T-helper 17 cell (primary cell): ENCODE measurements around the gene ITGB2. TPM values are rescaled to one million over a fixed set of nuclear protein-coding genes. Genes with fewer than 3 reads are reported as not detected.

Experiments
- ATAC-seq: fragments of 150-1000 bp; cut with Tn5 transposase; 2 replicates; pipeline ENCODE4 v1.10.0; 2021; ENCODE audit warnings: mild to moderate bottlenecking, moderate library complexity
- DNase-seq, 3 donors: peaks; one replicate each; pipeline versions ENCODE4 v3.0.0 to v3.0.0-alpha.2; 2020 to 2021
- H3K9me3 ChIP-seq: one replicate; pipeline ENCODE4 v1.7.0; 2013; ENCODE audit warnings: low read length, mild to moderate bottlenecking; ENCODE audit not compliant: control insufficient read depth, poor library complexity, severe bottlenecking
- H3K27ac Mint-ChIP-seq: one replicate; pipeline ENCODE4 v1.8.0; 2022; ENCODE audit warnings: mild to moderate bottlenecking, moderate library complexity, mixed read lengths
- H3K27me3 Mint-ChIP-seq: one replicate; pipeline ENCODE4 v1.8.0; 2022; ENCODE audit warnings: mixed read lengths
- H3K36me3 Mint-ChIP-seq: one replicate; pipeline ENCODE4 v1.8.0; 2022; ENCODE audit warnings: low read depth, mixed read lengths
- H3K4me1 Mint-ChIP-seq: one replicate; pipeline ENCODE4 v1.8.0; 2022; ENCODE audit warnings: mild to moderate bottlenecking, mixed read lengths
- H3K4me3 Mint-ChIP-seq: one replicate; pipeline ENCODE4 v1.8.0; 2022; ENCODE audit warnings: mild to moderate bottlenecking, moderate library complexity, mixed read lengths
- total RNA-seq, 4 donors: library from RNA in 2 of 4; stranded (reverse) in 2 of 4; gene quantifications; one replicate each; pipeline ENCODE4 v1.2.3 and lab custom pipeline; 2022 to 2026

The ITGB2 gene
- total RNA-seq, 2 donors from 2014 or later = 248 to 359 TPM

DNA sequence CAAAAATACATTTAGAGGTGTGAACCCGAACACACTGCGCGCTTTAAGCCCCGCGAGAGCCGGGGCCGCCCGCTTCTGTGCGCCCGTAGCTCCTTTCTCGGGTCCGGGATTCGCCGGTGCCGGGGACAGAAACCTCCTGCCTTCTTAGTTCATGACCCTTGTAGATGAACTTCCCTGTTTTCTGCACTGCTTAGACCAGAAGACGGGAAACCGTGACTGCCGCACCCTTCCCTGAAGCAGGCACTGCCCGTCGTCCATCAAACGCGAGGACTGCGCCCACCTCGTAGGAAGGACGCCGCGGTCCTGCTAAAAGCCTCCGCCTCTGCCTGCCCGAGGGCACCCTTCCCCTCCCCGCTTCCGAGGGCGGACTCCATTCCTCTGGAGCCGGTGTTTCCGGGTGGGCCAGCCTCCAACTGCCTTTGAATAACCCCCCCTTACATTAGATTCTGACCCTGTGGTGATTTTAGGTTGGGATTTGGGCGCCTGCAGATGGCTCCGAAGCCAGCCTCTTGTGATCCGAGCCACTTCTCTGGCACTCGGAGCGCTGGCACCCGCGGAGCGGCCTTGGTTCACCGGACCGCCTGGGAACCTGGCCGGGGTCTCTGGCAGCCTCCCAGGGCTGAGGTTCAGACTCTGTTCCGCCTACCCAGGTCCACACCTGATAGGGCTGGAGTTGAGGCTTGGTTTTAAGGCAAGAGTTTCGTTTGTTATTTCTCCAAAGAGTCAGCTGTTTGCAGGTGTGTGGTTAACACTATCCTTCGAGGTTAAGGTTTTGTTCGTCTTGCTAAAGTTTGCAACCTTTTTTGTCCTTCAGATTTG, 46.0 kb downstream of the ITGB2 start:
- Mint-ChIP-seq H3K27me3 (no peaks in the 10 kb centered on the region), H3K36me3 (no peaks in the 10 kb centered on the region), H3K27ac (peak overlapping the region; percentile 98), H3K4me3 (peak overlapping the region; percentile 91), H3K4me1 (peaks cover 42% of the 10 kb centered on the region)
- no peaks in the 10 kb centered on the region for H3K9me3 ChIP-seq
- DNase-seq (peak in 1 of 3 donors; percentile 21), ATAC-seq (no peak)

DNA sequence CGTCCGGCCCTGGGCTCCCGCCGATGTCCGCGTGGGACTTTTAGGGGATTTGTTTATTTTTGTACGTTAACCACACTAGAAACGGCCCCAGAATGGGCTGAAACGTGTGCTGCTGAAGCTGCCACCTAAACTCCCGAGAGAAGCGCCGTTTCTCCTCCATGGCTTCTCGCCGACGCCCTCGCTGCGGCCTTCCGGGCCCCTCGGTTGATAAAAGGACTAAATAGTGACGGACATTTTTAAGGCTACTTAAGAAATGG, 46.5 kb downstream of the ITGB2 start:
- Mint-ChIP-seq H3K27me3 (no peaks in the 10 kb centered on the region), H3K4me3 (peak overlapping the region; percentile 91), H3K4me1 (peaks cover 44% of the 10 kb centered on the region), H3K27ac (peak overlapping the region; percentile 98), H3K36me3 (no peaks in the 10 kb centered on the region)
- no peaks in the 10 kb centered on the region for H3K9me3 ChIP-seq
- ATAC-seq = no peak
- no peak for DNase-seq

DNA sequence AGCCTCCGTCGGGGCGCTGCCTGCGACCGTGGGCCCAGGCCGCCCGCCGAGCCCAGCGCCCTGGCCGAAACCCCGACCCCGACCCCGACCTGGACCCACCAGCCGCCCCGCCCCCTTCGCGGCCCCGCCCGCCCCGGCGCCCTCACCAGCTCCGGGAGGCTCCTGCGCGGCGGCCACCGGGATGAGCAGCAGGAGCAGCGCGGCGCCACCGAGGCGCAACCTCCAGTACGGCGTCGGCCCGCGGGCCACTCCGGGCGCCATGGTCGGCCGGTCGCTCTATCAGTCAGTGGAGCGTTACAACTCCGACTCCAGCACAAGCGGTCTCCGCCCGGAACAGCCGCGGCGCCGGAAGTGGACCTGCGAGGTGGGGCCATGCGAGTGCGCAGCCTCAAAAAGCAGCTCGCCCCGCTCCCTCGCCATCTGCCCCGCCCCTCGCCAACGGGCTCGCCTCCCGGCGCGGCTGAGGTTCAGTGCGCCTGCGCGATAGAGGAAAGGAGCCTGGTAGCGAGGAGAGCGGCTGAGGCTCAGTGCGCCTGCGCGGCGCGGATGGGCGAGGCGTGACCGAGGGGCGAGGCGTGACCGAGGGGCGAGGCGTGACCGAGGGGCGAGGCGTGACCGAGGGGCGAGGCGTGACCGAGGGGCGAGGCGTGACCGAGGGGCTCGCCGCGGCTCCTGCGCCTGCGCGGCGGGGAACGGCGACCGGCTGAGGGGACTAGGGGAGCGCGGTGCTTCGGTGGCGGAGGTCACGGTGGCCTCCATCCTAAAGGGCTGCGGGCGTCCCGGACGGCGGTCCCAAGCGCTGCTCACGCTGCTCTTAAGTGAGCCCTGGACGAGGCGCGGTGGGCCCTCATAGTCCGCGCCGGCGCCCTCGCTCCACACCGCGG, 47.1 kb downstream of the ITGB2 start, which contains the start of gene PTTG1IP:
TSS of gene PTTG1IP (minus strand) at position 335 of the 884 bp plus-strand sequence. CDS start at position 261, 74 bp downstream.
- Mint-ChIP-seq H3K4me3 (peak within 1 kb of the TSS; percentile 97), H3K4me1 (peaks cover 50% of the 10 kb centered on the region), H3K36me3 (no peaks in the 10 kb centered on the region), H3K27ac (peak within 1 kb of the TSS; percentile 98), H3K27me3 (no peaks in the 10 kb centered on the region)
- H3K9me3 ChIP-seq = no peaks in the 10 kb centered on the region
- DNase-seq (peak; percentile 99 to 100 (median 99)), ATAC-seq (peak; percentile 79)

DNA sequence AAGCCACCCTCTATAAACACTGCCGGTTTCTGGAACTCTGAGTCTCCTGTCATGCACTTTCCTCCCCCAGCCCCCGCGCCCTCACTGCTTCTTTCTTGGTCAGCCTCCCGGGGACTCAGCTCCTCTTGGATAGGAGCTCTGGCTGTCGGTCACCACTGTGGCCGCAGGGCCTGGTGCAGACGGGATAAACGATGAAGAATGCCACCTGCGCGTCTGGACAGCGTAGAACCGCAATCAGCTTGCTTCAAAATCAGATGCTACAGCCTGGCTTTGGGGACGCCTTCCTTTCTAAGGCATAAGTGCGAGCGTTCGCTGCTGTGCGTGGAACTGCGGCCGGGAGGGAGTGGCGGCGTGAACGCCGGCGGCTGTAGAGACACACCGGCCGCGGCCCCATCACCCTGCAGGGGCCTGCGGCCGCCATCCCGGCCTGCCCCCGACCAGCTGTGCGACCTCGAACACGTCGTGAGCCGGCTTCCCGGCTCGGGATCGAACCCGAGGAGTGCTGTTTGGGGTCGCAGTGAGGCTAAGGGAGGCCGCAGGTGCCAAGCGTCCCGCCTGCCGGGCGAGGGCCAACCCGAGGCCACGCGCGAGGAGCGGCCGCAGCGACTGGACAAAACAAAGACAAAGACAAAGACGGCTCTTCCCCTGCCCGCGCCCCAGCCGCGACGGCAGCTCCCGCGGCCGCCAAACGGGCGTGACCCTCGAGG, 47.9 kb downstream of the ITGB2 start:
- Mint-ChIP-seq H3K4me3 (peak overlapping the region; percentile 97), H3K27ac (peak overlapping the region; percentile 98), H3K4me1 (peaks cover 56% of the 10 kb centered on the region), H3K36me3 (no peaks in the 10 kb centered on the region), H3K27me3 (no peaks in the 10 kb centered on the region)
- no peaks in the 10 kb centered on the region for H3K9me3 ChIP-seq
- ATAC-seq (no peak), DNase-seq (peak in 1 of 3 donors; percentile 25)

DNA sequence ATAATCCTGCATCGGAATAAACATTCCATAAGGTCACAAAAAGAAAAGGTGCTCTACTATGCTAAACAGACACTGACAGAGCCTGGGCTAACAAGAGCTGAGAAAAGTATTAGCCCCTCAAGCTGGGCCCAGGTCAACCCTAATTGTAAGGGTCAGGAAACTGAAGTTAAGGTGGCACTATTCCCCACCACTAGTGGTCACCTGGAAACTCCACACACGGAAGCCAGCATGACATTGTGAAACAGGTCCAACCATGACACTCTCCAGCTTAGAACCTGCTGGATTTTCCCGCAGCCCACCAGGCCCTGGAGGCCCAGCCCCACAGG, 48.4 kb downstream of the ITGB2 start:
- DNase-seq (no peak), ATAC-seq (no peak)
- Mint-ChIP-seq H3K27ac (peak overlapping the region; percentile 98), H3K36me3 (no peaks in the 10 kb centered on the region), H3K4me3 (peak overlapping the region; percentile 97), H3K27me3 (no peaks in the 10 kb centered on the region), H3K4me1 (peaks cover 61% of the 10 kb centered on the region)
- no peaks in the 10 kb centered on the region for H3K9me3 ChIP-seq

DNA sequence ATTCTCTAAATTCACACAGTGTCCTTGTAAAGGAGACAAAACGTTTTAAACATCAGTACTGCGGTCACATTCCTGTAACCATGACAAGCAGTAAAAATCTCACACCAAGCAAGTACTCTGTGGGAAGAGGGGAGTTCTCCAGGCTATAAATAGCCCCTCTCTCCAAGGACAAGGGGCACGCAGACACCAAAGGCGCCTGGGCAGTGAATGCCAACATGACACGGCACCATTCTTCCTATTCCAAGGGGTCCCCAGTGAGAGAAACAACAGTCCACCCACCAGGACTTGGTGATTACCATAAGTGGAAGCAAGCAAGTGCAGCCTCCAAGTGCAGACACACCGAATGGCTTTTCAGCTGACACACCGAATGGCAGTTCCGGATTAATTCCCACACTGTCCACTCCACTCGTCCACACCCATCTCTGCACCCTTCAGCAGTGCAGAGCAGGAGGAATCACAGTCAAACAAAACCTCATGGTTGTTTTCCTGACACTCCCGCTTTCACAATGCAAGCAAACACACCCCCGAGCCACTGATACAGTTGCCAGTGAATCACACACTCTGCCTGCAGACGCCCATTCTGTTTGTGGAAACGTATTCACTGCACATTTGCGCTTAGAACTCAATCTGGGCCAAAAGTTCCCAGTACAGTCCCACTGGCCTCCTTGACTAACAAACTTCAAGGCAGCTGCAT, 49.0 kb downstream of the ITGB2 start:
- Mint-ChIP-seq H3K36me3 (no peaks in the 10 kb centered on the region), H3K4me1 (peaks cover 67% of the 10 kb centered on the region), H3K27ac (peak overlapping the region; percentile 98), H3K4me3 (peak overlapping the region; percentile 97), H3K27me3 (no peaks in the 10 kb centered on the region)
- ATAC-seq = no peak
- no peak for DNase-seq
- no peaks in the 10 kb centered on the region for H3K9me3 ChIP-seq

DNA sequence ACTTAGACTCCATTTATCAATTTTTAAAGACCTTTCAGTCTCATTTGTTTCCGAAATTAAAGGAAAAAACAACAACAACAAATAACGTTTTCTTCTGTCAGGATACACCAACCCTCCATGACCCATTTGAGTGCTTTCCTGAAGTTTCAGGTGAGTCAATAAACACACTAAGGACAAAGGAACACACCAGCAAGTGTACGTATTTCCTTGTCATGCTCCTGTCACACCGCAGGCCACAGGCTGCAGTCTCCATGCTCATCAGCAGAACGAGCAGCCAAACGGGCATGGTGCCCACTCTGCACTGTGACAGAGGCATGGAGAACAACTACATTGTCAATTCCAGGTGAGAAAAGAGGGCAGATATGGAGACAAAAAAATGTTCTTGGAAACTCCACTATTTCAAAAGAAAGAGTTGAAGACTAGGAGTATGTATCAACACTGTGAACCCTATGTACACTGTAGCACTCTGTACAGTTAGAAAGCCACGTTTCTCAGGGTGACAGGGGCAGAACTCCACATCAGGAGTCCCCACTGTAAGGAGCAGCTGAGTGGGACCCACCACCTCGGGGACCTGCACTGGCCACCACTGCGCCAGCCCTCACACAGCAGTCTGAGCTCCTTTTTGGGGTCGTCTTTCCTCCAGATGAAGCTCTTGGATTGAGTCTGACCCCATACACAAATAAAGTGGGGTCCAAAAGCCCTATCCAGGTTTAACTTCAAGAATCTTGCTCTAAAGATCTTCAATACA, 49.8 kb downstream of the ITGB2 start:
- Mint-ChIP-seq H3K27me3 (no peaks in the 10 kb centered on the region), H3K4me3 (peak overlapping the region; percentile 97), H3K4me1 (peaks cover 75% of the 10 kb centered on the region), H3K27ac (peak overlapping the region; percentile 98), H3K36me3 (peaks cover 2% of the 10 kb centered on the region)
- H3K9me3 ChIP-seq = no peaks in the 10 kb centered on the region
- ATAC-seq (peak; percentile 23), DNase-seq (peak in 1 of 3 donors; percentile 46)

DNA sequence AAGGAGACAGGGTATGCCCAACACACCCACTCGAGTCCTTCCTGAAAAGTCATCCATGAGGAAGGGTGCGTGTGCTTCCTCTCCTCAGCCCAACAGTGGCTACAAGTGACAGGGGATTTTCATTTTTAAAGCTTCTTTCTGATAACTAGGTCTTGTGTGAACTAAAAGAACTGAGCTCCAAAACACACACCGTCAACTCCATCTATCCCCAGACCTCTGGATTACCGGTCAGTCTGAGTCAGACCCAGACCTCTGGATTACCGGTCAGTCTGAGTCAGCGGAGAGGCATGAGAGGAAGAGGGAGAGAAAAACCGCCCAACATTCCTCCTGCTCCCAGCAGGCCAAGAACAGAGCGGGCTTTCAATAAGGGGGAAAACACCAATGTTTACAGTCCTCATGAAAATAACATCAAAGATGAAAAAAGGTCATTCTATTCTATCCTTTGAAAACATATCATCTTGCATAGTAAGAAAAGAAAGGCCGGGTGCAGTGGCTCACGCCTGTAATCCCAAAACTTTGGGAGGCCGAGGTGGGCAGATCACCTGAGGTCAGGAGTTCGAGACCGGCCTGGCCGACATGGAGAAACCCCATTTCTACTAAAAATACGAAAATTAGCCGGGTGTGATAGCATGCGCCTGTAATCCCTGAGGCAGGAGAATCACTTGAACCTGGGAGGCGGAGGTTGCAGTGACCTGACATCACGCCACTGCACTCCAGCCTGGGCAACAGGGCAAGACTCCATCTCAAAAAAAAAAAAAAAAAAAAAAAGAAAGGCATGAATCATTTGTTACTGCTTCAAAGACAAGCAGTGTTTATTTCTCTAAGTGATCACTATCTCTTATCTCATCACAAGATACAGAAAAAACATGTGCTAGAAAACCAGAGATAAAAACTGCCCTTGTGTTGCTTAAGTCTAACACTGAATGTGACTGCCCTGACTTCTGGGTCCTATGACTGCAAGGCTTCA, 50.6 kb downstream of the ITGB2 start:
- peaks cover 2% of the 10 kb centered on the region for H3K36me3 Mint-ChIP-seq
- no peaks in the 10 kb centered on the region for H3K27me3 Mint-ChIP-seq
- no peak for DNase-seq
- peaks cover 77% of the 10 kb centered on the region for H3K4me1 Mint-ChIP-seq
- H3K27ac Mint-ChIP-seq = peak overlapping the region; percentile 98
- peak overlapping the region; percentile 97 for H3K4me3 Mint-ChIP-seq
- peak; percentile 26 for ATAC-seq
- no peaks in the 10 kb centered on the region for H3K9me3 ChIP-seq

DNA sequence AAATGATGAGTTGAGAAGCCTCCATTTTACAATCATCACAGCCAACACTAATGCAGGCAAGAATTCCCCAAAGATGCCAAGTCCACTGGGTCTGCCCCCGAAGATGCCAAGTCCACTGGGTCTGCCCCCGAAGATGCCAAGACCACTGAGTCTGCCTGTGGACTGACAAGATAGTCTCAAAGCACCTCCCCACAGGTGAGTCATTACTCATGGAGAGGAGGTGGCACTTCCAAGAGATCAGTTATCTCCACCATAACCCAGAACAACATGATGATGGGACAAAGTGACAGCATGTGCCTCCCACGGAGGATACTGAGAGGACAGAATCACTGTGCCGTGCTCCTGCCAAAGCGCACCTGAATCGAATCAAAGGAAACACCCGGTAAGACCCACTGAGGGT, 52.0 kb downstream of the ITGB2 start:
- no peaks in the 10 kb centered on the region for H3K27me3 Mint-ChIP-seq
- H3K36me3 Mint-ChIP-seq = peaks cover 2% of the 10 kb centered on the region
- DNase-seq (no peak), ATAC-seq (no peak)
- H3K4me3 Mint-ChIP-seq = peak overlapping the region; percentile 90
- no peaks in the 10 kb centered on the region for H3K9me3 ChIP-seq
- H3K4me1 Mint-ChIP-seq = peaks cover 69% of the 10 kb centered on the region
- H3K27ac Mint-ChIP-seq = peak overlapping the region; percentile 98

DNA sequence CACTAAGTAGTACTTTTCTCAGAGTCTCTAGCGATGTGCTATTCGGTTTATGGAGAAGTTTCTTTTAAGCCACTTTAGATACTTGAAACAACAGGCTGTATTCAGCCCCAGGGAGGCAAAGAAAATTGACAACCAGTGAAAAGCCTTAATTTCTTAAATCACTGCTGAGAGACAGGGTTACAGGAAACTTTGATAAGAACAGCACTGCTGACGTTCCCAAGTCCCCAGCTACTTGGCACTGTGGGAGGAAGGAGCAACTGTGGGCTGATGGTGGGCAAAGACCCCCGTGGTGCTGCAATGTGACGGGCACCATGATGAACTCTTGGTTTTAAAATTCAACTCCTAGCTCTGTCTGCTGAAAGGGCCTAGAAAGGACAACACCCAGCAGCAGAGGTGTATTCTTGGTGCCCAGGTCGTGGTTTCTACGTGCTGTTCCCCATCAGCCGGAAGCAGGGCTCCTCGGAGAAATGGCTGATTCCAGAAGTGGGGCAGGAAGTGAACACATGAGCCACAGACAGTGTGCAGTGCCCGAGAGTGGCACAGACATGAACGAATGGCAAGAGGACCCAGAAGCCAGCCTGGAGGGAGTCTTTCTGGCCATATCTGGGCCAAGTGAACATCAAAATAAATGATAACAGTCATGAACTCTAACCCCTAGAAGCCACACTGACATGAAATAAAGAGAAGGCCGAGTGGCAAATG, 52.5 kb downstream of the ITGB2 start:
- no peaks in the 10 kb centered on the region for H3K27me3 Mint-ChIP-seq
- no peaks in the 10 kb centered on the region for H3K9me3 ChIP-seq
- H3K36me3 Mint-ChIP-seq = peaks cover 2% of the 10 kb centered on the region
- DNase-seq (peak; percentile 38 to 55 (median 51)), ATAC-seq (peak; percentile 79)
- peak overlapping the region; percentile 98 for H3K27ac Mint-ChIP-seq
- H3K4me1 Mint-ChIP-seq = peaks cover 73% of the 10 kb centered on the region
- H3K4me3 Mint-ChIP-seq = peak overlapping the region; percentile 90

DNA sequence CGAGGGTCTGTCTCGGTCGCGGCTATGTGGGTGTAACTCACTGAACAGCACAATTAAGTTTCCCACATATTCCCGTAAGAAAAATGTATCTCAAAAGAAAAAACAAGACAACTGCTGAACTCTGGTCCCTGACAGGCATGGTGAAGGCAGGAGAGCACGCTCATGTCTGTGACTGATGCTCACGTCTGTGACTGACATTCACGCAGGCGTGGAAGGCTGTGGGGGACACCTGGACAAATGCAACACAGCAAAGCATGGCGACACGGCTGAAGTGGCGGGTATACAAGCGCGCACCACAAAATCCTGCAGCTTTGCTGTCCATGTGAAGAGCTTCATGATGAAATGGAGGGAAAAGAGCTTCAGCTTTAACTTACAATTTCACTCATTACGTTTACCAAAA, 53.2 kb downstream of the ITGB2 start:
- no peak for ATAC-seq
- Mint-ChIP-seq H3K27ac (peak overlapping the region; percentile 98), H3K36me3 (peaks cover 2% of the 10 kb centered on the region), H3K4me3 (peak overlapping the region; percentile 90), H3K4me1 (peaks cover 70% of the 10 kb centered on the region), H3K27me3 (no peaks in the 10 kb centered on the region)
- H3K9me3 ChIP-seq = no peaks in the 10 kb centered on the region
- no peak for DNase-seq
